T47D (cell line): ENCODE results near the gene FIGNL1.

Experiments used
- DNase-seq, 2 experiments: peaks; one replicate each; pipeline versions ENCODE4 v3.0.0 to v3.0.0-alpha.2; 2011 to 2012; ENCODE audit warnings: low read depth in 1 of 2, low spot score in 1 of 2
- JUND ChIP-seq: IDR thresholded peaks from 2 replicates; pipeline ENCODE4 v1.6.1; 2012; ENCODE audit warnings: low read depth
- in situ Hi-C: cut with HindIII; loops from 2 replicates; pipeline ENCODE4 v1.10.0; 2016; ENCODE audit warnings: low sequenced_read_pairs, low pct_unique_long_range_greater_than_20kb

The FIGNL1 gene

GRCh38 chr7:50449881-50450589 lies at the start of gene FIGNL1:
Gene FIGNL1, minus strand, starts transcription at chr7:50450350. Its CDS starts 3,063 bp downstream, at chr7:50447287.
- in situ Hi-C loops, result no loop called here
- DNase-seq, result peak; percentile 93 to 94
- TF ChIP-seq JUND, result no peak

GRCh38 chr7:50499092-50499491 lies 48.9 kb upstream of the FIGNL1 start:
- TF ChIP-seq JUND, result no peak
- in situ Hi-C loops, result no loop called here
- DNase-seq, result no peak

- no peak for TF ChIP-seq JUND
- no peak for DNase-seq
- in situ Hi-C loops, result no loop called here
Measured at GRCh38 chr7:50497968-50498367, 47.8 kb upstream of the FIGNL1 start.

GRCh38 chr7:50497068-50497642 lies 47.0 kb upstream of the FIGNL1 start:
- in situ Hi-C loops, result no loop called here
- DNase-seq, result no peak
- TF ChIP-seq JUND, result no peak

- in situ Hi-C loops, result no loop called here
- TF ChIP-seq JUND, result no peak
- no peak for DNase-seq
Measured at GRCh38 chr7:50496569-50496968, 46.4 kb upstream of the FIGNL1 start.

GRCh38 chr7:50495746-50496145 lies 45.6 kb upstream of the FIGNL1 start:
- TF ChIP-seq JUND, result no peak
- in situ Hi-C loops, result no loop called here
- no peak for DNase-seq

- in situ Hi-C loops, result no loop called here
- TF ChIP-seq JUND, result no peak
- DNase-seq, result peak; percentile 18 to 79
Measured at GRCh38 chr7:50492770-50493519, 42.8 kb upstream of the FIGNL1 start.

GRCh38 chr7:50491943-50492342 lies 41.8 kb upstream of the FIGNL1 start:
- no peak for TF ChIP-seq JUND
- in situ Hi-C loops, result no loop called here
- no peak for DNase-seq

GRCh38 chr7:50491209-50491608 lies 41.1 kb upstream of the FIGNL1 start:
- DNase-seq, result no peak
- in situ Hi-C loops, result no loop called here
- no peak for TF ChIP-seq JUND

- in situ Hi-C loops, result no loop called here
- DNase-seq, result no peak
- TF ChIP-seq JUND, result no peak
Measured at GRCh38 chr7:50488379-50488778, 38.2 kb upstream of the FIGNL1 start.

GRCh38 chr7:50486512-50486911 lies 36.4 kb upstream of the FIGNL1 start:
- no peak for TF ChIP-seq JUND
- no peak for DNase-seq
- in situ Hi-C loops, result no loop called here

- in situ Hi-C loops, result no loop called here
- no peak for DNase-seq
- no peak for TF ChIP-seq JUND
Measured at GRCh38 chr7:50481867-50482266, 31.7 kb upstream of the FIGNL1 start.

- in situ Hi-C loops, result no loop called here
- DNase-seq, result no peak
- TF ChIP-seq JUND, result no peak
Measured at GRCh38 chr7:50480797-50481196, 30.6 kb upstream of the FIGNL1 start.
